B cell (primary cell): Measurements from ENCODE around the gene CIB1. TPM values are rescaled to one million over a fixed set of nuclear protein-coding genes. Genes with fewer than 3 reads are reported as not detected.

Experiments used
- ATAC-seq: fragments of 200-7000 bp; cut with Tn5 transposase; one replicate; pipeline ENCODE4 v1.10.0; 2021; ENCODE audit warnings: low read depth, mild to moderate bottlenecking, moderate number of reproducible peaks, moderate library complexity
- CTCF ChIA-PET: fragments of 350-600 bp; sonication (Branson Sonifier 250); formaldehyde crosslinking; loops from one replicate; lab custom pipeline; 2021; ENCODE audit warnings: antibody characterized with exemption, inconsistent platforms; lab: Charles Lee
- POLR2A ChIA-PET: fragments of 350-600 bp; sonication (Branson Sonifier 250); formaldehyde crosslinking; loops from one replicate; lab custom pipeline; 2021; ENCODE audit warnings: antibody characterized with exemption; lab: Charles Lee
- DNase-seq: peaks from one replicate; pipeline ENCODE4 v3.0.0; 2013
- H2AFZ ChIP-seq: 2 replicates; pipeline ENCODE4 v1.6.1; 2012; ENCODE audit warnings: mild to moderate bottlenecking, low read depth, low read length; ENCODE audit not compliant: insufficient read depth, poor library complexity, severe bottlenecking
- H3K27ac ChIP-seq, 2 donors: 1 replicate in 1 of 2; 2 replicates in 1 of 2; pipeline ENCODE4 v1.5.1; 2012 to 2013; ENCODE audit warnings: low read length in 2 of 2, mild to moderate bottlenecking in 2 of 2, moderate library complexity in 1 of 2
- H3K27me3 ChIP-seq, 4 experiments: fragments of 200-600 bp in 1 of 4; sonication (generic) in 1 of 4; replicated peaks in 1 of 4; 1 replicate in 2 of 4; 2 replicates in 2 of 4; pipeline versions ENCODE4 v1.6.1 to v1.7.0; 2013 to 2016; ENCODE audit warnings: low read length in 3 of 4, mild to moderate bottlenecking in 2 of 4, mixed read lengths in 1 of 4, moderate library complexity in 1 of 4; ENCODE audit not compliant: insufficient read depth in 4 of 4, control insufficient read depth in 3 of 4; ENCODE audit errors: control extremely low read depth in 1 of 4
- H3K36me3 ChIP-seq, 2 experiments: replicated peaks in 1 of 2; 1 replicate in 1 of 2; 2 replicates in 1 of 2; pipeline versions ENCODE4 v1.6.1 to v1.7.1; 2013; ENCODE audit warnings: low read length in 1 of 2; ENCODE audit not compliant: insufficient read depth in 2 of 2, control insufficient read depth in 1 of 2; ENCODE audit errors: control extremely low read depth in 1 of 2, extremely low read depth in 1 of 2
- H3K4me1 ChIP-seq, 2 donors: fragments of 200-600 bp in 1 of 2; sonication (generic) in 1 of 2; 1 replicate in 1 of 2; 2 replicates in 1 of 2; pipeline versions ENCODE4 v1.5.1 to v1.6.1; 2013 to 2017; ENCODE audit warnings: low read length in 2 of 2; ENCODE audit not compliant: control insufficient read depth in 2 of 2, insufficient read depth in 2 of 2
- H3K4me2 ChIP-seq: replicated peaks from 2 replicates; pipeline ENCODE3; 2012; ENCODE audit warnings: mild to moderate bottlenecking, low read depth, low read length; ENCODE audit not compliant: poor library complexity, severe bottlenecking
- H3K4me3 ChIP-seq, 5 experiments: fragments of 200-600 bp in 1 of 5; sonication (generic) in 1 of 5; 1 replicate in 3 of 5; 2 replicates in 2 of 5; pipeline versions ENCODE4 v1.5.1 to v1.7.0; 2011 to 2016; ENCODE audit warnings: low read length in 4 of 5, mild to moderate bottlenecking in 4 of 5, low read depth in 2 of 5, control low read depth in 1 of 5, moderate library complexity in 1 of 5; ENCODE audit not compliant: insufficient read depth in 1 of 5; ENCODE audit errors: control extremely low read depth in 1 of 5, extremely low read depth in 1 of 5
- H3K79me2 ChIP-seq: fragments of 200-600 bp; sonication (generic); one replicate; pipeline ENCODE4 v1.6.0; 2016; ENCODE audit warnings: low read length; ENCODE audit not compliant: control insufficient read depth, insufficient read depth
- H3K9ac ChIP-seq: fragments of 200-600 bp; sonication (generic); 2 replicates; pipeline ENCODE4 v1.6.1; 2017; ENCODE audit warnings: mild to moderate bottlenecking, low read length, moderate library complexity
- H3K9me3 ChIP-seq, 3 donors: one replicate each; pipeline versions ENCODE4 v1.6.1 to v1.7.1; 2013; ENCODE audit warnings: low read length in 2 of 3; ENCODE audit not compliant: control insufficient read depth in 2 of 3, insufficient read depth in 1 of 3; ENCODE audit errors: control extremely low read depth in 1 of 3
- H4K20me1 ChIP-seq: 2 replicates; pipeline ENCODE4 v1.6.0; 2012; ENCODE audit warnings: mild to moderate bottlenecking, low read length; ENCODE audit not compliant: insufficient read depth, control insufficient read depth, poor library complexity, severe bottlenecking
- H3K27ac Mint-ChIP-seq: one replicate; pipeline ENCODE4 v1.8.0; 2021; ENCODE audit warnings: mixed read lengths
- H3K27me3 Mint-ChIP-seq: one replicate; pipeline ENCODE4 v1.8.0; 2021; ENCODE audit warnings: mixed read lengths
- H3K4me1 Mint-ChIP-seq: one replicate; pipeline ENCODE4 v1.8.0; 2021; ENCODE audit warnings: mixed read lengths
- H3K4me3 Mint-ChIP-seq: one replicate; pipeline ENCODE4 v1.8.0; 2021; ENCODE audit warnings: mixed read lengths
- H3K9me3 Mint-ChIP-seq: one replicate; pipeline ENCODE4 v1.8.0; 2022; ENCODE audit warnings: mixed read lengths; ENCODE audit not compliant: insufficient read depth
- CTCF ChIP-seq: fragments of 200-600 bp; IDR thresholded peaks from one replicate; pipeline ENCODE4 v1.8.0; 2022; ENCODE audit warnings: antibody characterized with exemption, mild to moderate bottlenecking
- EZH2 ChIP-seq: IDR thresholded peaks from 2 replicates; pipeline ENCODE4 v1.6.1; 2012; ENCODE audit warnings: borderline replicate concordance, low read depth, mild to moderate bottlenecking, moderate library complexity, low read length; ENCODE audit not compliant: insufficient read depth, poor library complexity, severe bottlenecking
- WGBS: methylation state at CpG from one replicate; pipeline ENCODE4 v1.1.5; 2013; ENCODE audit warnings: missing lambda C conversion rate; ENCODE audit not compliant: insufficient coverage; 5-methylcytosine and 5-hydroxymethylcytosine counted together
- intact Hi-C: fragments of 100-400 bp; cut with micrococcal nuclease; formaldehyde crosslinking; loops from one replicate; pipeline ENCODE4 v1.10.0; 2022
- polyA plus RNA-seq: library from polyadenylated mRNA; depleted of rRNA; stranded (reverse); fragments of >200 nt; gene quantifications from 2 replicates; pipeline ENCODE4 v1.2.3, GENCODE V29; 2012
- total RNA-seq, 2 donors: library from RNA; stranded (reverse); fragments of 120-200 nt in 1 of 2; gene quantifications; 1 replicate in 1 of 2; 2 replicates in 1 of 2; pipeline versions ENCODE4 v1.2.3 to v1.2.4, GENCODE V29; 2013 to 2022

CIB1 gene
- total and polyA plus RNA-seq, 2 donors (not counting 1 experiment from before 2014, with no cell fraction given): 153 to 157 TPM

GRCh38 chr15:90265271-90266060 is 31.7 kb upstream of the CIB1 start, which contains the start of gene NGRN:
Gene NGRN (plus strand): TSS chr15:90265672. CDS start chr15:90265713, 41 bp downstream.
- H3K79me2 ChIP-seq: peaks cover 50% of the 10 kb centered on the region
- H2AFZ ChIP-seq: peak within 1 kb of the TSS; percentile 96
- peak within 1 kb of the TSS; percentile 83 for H3K9ac ChIP-seq
- H3K4me2 ChIP-seq: peak within 1 kb of the TSS; percentile 82
- H3K4me3 ChIP-seq: peak within 1 kb of the TSS; percentile 69 to 83 (median 79)
- TF ChIP-seq EZH2: no peak
- no peak for TF ChIP-seq CTCF
- WGBS: under 1% methylated on average over 59 of the region's 59 CpGs
- H3K27ac ChIP-seq: peak within 1 kb of the TSS; percentile 95 to 99
- Mint-ChIP-seq H3K27me3 (no peaks in the 10 kb centered on the region), H3K4me3 (peak within 1 kb of the TSS; percentile 95), H3K9me3 (no peaks in the 10 kb centered on the region), H3K27ac (peak within 1 kb of the TSS; percentile 98), H3K4me1 (peaks cover 52% of the 10 kb centered on the region)
- H3K4me1 ChIP-seq: peaks cover 36 to 38% of the 10 kb centered on the region in 2 donors
- no peaks in the 10 kb centered on the region for H3K9me3 ChIP-seq
- ChIA-PET CTCF (interaction anchor here (1.0 to 1.6 kb wide), 4 partner anchors 22 to 104 kb away, joined by 3 to 9 read pairs (median 4); partner anchors contain the start of genes CIB1 and GDPGP1), POLR2A (interaction anchor here (0.6 to 1.4 kb wide), 4 partner anchors 32 to 136 kb away, joined by 4 to 14 read pairs (median 10); partner anchors contain the start of genes CIB1 and GDPGP1)
- no peaks in the 10 kb centered on the region for H3K27me3 ChIP-seq
- DNase-seq (peak; percentile 97), ATAC-seq (peak; percentile 86)
- intact Hi-C loops: loop anchor here (1.0 to 2.0 kb wide), 4 partner anchors 16 to 451 kb away; partner anchors contain the start of genes BLM, GDPGP1 and TTLL13
- H3K36me3 ChIP-seq: peaks cover 0 to 23% of the 10 kb centered on the region in 2 experiments
- peaks cover 32% of the 10 kb centered on the region for H4K20me1 ChIP-seq
